Panc1 (cell line): ENCODE results near the gene BCL2. TPM values are rescaled to one million over a fixed set of nuclear protein-coding genes. Genes with fewer than 3 reads are reported as not detected.

ENCODE experiments used
- ATAC-seq: fragments of 200-7000 bp; cut with Tn5 transposase; 2 replicates; pipeline ENCODE4 v1.9.1; 2020; ENCODE audit warnings: mild to moderate bottlenecking, moderate library complexity
- BruUV-seq: library from RNA; stranded (reverse); fragments of 400-500 nt; replicated peaks from 2 replicates; lab custom pipeline; 2021; lab: Mats Ljungman, UMichigan
- CTCF ChIA-PET: fragments of 300-600 bp; sonication (Branson Sonifier 250); formaldehyde crosslinking; loops from one replicate; lab custom pipeline; 2022; ENCODE audit warnings: antibody characterized with exemption; lab: Charles Lee
- POLR2A ChIA-PET: fragments of 300-600 bp; sonication (Branson Sonifier 250); formaldehyde crosslinking; loops from one replicate; lab custom pipeline; 2022; ENCODE audit warnings: antibody characterized with exemption; lab: Charles Lee
- DNase-seq: peaks from one replicate; pipeline ENCODE4 v3.0.0-alpha.2; 2010; ENCODE audit warnings: low read depth, low spot score
- H3K27ac ChIP-seq: 2 replicates; pipeline ENCODE4 v1.5.1; 2011; ENCODE audit warnings: mild to moderate bottlenecking, low read length, inconsistent platforms
- H3K27me3 ChIP-seq: fragments of 200-500 bp; sonication (Bioruptor generic); 2 replicates; pipeline ENCODE4 v1.6.0; 2014; ENCODE audit warnings: low read length, inconsistent platforms; ENCODE audit not compliant: control insufficient read depth, insufficient read depth
- H3K36me3 ChIP-seq: fragments of 200-500 bp; sonication (Bioruptor generic); 2 replicates; pipeline ENCODE4 v1.5.1; 2014; ENCODE audit warnings: inconsistent platforms, mild to moderate bottlenecking, low read length, moderate library complexity; ENCODE audit not compliant: control insufficient read depth, insufficient read depth
- H3K4me1 ChIP-seq: 2 replicates; pipeline ENCODE4 v1.5.1; 2011; ENCODE audit warnings: inconsistent platforms, mild to moderate bottlenecking, low read length, moderate library complexity; ENCODE audit not compliant: control insufficient read depth, insufficient read depth
- H3K4me3 ChIP-seq, 2 experiments: 2 replicates each; pipeline ENCODE4 v1.5.1; 2011 to 2012; ENCODE audit warnings: low read depth in 2 of 2, low read length in 2 of 2, mild to moderate bottlenecking in 2 of 2, inconsistent platforms in 1 of 2, moderate library complexity in 1 of 2
- H3K9me3 ChIP-seq: fragments of 200-500 bp; sonication (Bioruptor generic); 2 replicates; pipeline ENCODE4 v1.5.1; 2014; ENCODE audit warnings: low read depth, mild to moderate bottlenecking, inconsistent platforms, low read length, moderate library complexity; ENCODE audit not compliant: control insufficient read depth, insufficient read depth
- CTCF ChIP-seq: fragments of 450-650 bp; IDR thresholded peaks from 2 replicates; pipeline ENCODE4 v1.5.1; 2017; ENCODE audit warnings: mild to moderate bottlenecking
- POLR2AphosphoS5 ChIP-seq: IDR thresholded peaks from 2 replicates; pipeline ENCODE4 v1.6.1; 2012; ENCODE audit warnings: mild to moderate bottlenecking, low read depth, low read length, moderate library complexity
- REST ChIP-seq, 2 experiments: IDR thresholded peaks; 2 replicates each; pipeline ENCODE4 v1.6.1; 2011 to 2012; ENCODE audit warnings: low read depth in 2 of 2, control low read depth in 1 of 2, low read length in 1 of 2, mild to moderate bottlenecking in 1 of 2, moderate library complexity in 1 of 2; ENCODE audit not compliant: insufficient read depth in 1 of 2
- SIN3A ChIP-seq: IDR thresholded peaks from 2 replicates; pipeline ENCODE4 v1.6.1; 2012; ENCODE audit warnings: low read depth, mild to moderate bottlenecking, low read length, moderate library complexity, borderline replicate concordance; ENCODE audit not compliant: insufficient read depth
- TCF7L2 ChIP-seq: IDR thresholded peaks from 2 replicates; pipeline ENCODE4 v1.6.1; 2011; ENCODE audit warnings: mild to moderate bottlenecking, low read depth, low read length, inconsistent platforms
- in situ Hi-C: cut with HindIII; loops from 2 replicates; pipeline ENCODE4 v1.10.0; 2016; ENCODE audit warnings: low sequenced_read_pairs, low pct_unique_long_range_greater_than_20kb
- intact Hi-C: fragments of 100-400 bp; cut with micrococcal nuclease; formaldehyde crosslinking; loops from one replicate; pipeline ENCODE4 v1.10.0; 2022; ENCODE audit not compliant: unreplicated experiment
- total RNA-seq: library from RNA; stranded (reverse); gene quantifications from one replicate; pipeline ENCODE4 v1.2.1, GENCODE V29; 2021; ENCODE audit not compliant: unreplicated experiment

BCL2 gene
- total RNA-seq, 1 experiment from 2014 or later, result 0.72 TPM

DNA sequence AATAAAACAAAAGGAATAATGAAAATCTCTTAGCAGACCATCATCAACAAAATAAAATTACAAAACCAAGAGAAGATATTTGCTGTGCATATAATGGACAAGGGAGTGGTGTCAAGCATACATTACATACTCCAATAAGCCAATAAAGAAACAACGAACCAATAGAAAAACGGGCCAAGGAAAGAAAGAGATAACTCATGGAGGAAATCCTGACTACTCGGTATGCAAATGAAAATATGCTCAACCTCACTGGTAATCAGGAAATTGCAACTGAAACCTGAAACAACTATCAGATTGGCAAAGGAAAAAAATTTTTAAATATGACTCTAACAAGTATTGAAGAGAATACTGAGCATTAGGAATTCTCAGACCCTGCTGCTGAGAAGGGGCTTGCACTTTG is 84.7 kb downstream of the BCL2 start:
- H3K4me1 ChIP-seq, result no peaks in the 10 kb centered on the region
- POLR2A ChIA-PET, result no interaction called here
- ATAC-seq, result no peak
- no peaks in the 10 kb centered on the region for H3K27me3 ChIP-seq
- H3K27ac ChIP-seq, result no peak overlapping the region
- no peak for DNase-seq
- H3K4me3 ChIP-seq, result no peak overlapping the region
- in situ Hi-C loops, result no loop called here
- intact Hi-C loops, result no loop called here
- H3K36me3 ChIP-seq, result no peaks in the 10 kb centered on the region
- CTCF ChIA-PET, result no interaction called here
- no peaks in the 10 kb centered on the region for H3K9me3 ChIP-seq
- BruUV-seq, result no TSS peak
- TF ChIP-seq REST (IDR thresholded peaks at IDR 0.05; ENCODE audit: insufficient read depth in 1 of 2, low read depth in 2 of 2, low read length in 1 of 2) (no peak), CTCF (no peak), TCF7L2 (no peak), POLR2AphosphoS5 (no peak), SIN3A (no peak)

DNA sequence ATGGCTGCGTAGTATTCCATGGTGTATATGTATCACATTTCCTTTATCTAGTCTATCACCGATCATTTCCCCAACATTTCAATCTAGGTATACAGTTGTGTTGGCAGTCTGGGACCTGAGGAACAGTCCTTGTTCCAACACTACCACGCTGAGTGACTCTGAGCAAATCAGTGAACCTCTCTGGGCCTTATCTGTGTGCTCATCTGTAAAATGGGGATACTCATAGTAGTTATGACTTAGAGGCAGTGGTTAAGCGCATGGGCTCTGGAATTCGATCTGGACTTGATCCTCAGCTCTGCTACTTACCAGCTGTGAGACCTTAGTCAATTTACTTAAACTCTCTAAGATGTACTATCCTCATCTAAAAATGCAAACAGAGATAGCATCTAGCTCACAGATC is 85.1 kb downstream of the BCL2 start:
- Histone ChIP-seq H3K9me3 (no peaks in the 10 kb centered on the region), H3K27ac (no peak overlapping the region), H3K36me3 (no peaks in the 10 kb centered on the region), H3K27me3 (no peaks in the 10 kb centered on the region), H3K4me1 (no peaks in the 10 kb centered on the region), H3K4me3 (no peak overlapping the region)
- ATAC-seq, result no peak
- CTCF ChIA-PET, result no interaction called here
- intact Hi-C loops (no loop called here), in situ Hi-C loops (no loop called here)
- TF ChIP-seq TCF7L2 (no peak), CTCF (no peak), POLR2AphosphoS5 (no peak), SIN3A (no peak), REST (IDR thresholded peaks at IDR 0.05; ENCODE audit: insufficient read depth in 1 of 2, low read depth in 2 of 2, low read length in 1 of 2) (no peak)
- POLR2A ChIA-PET, result no interaction called here
- no TSS peak for BruUV-seq
- no peak for DNase-seq
